Left cardiac atrium (tissue), 4 donors: ENCODE results near the gene CGB5. TPM values are rescaled to one million over a fixed set of nuclear protein-coding genes. Genes with fewer than 3 reads are reported as not detected.
"Not testable (repeated sequence)": the region's sequence is repeated elsewhere in the genome, so short reads cannot be mapped to it uniquely, and the experiment has no call there.

ENCODE experiments used
- ATAC-seq, 2 donors: fragments of 200-7000 bp; cut with Tn5 transposase; one replicate each; pipeline ENCODE4 v1.9.1; 2020; ENCODE audit warnings: mild to moderate bottlenecking in 2 of 2, moderate library complexity in 2 of 2
- DNase-seq: peaks from one replicate; pipeline ENCODE4 v3.0.0-alpha.2; 2020
- intact Hi-C, 2 donors: fragments of 100-400 bp; cut with DNase I; formaldehyde crosslinking; loops; one replicate each; pipeline versions ENCODE4 v1.14.1 to v1.15.1; 2022 to 2023
- total RNA-seq, 2 donors: library from RNA; stranded (reverse); fragmentation: NEBNext Ultra II Directional; extraction: Animal tissue kit (Norgen Biotek cat#: 25700); gene quantifications; one replicate each; pipeline ENCODE4 v1.2.1, GENCODE V29; 2021
- donor health status: DM: no; HTN: yes; CAD: no.
- donor health status: DM: no; HTN: yes; CAD: no; lungs with severe emphysema.
- donor health status: DM: yes; HTN: yes; CAD: no.
- donor health status: Dilated cardiomyopathy.

The CGB5 gene
- total RNA-seq, 2 donors from 2014 or later, result not detected

DNA sequence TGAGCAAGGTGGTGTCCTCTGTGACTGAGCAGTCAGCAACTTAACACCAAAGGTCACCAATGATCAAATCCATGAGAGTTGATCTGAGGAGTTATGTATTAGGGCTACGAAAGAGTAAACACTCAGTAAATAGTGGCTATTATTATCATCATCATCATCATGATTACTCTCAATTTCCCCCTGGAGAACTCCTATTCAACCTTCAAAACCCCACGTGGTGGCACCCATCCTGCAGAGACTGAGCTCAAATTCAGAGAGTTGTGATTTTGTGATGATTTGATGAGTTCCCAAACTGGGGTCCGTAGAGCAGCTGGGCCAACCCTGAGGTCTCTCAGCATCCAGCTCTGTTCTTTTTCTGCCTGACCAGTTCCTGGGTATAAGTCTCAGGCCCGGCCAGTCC, 6.2 kb downstream of the CGB5 start:
- ATAC-seq, DNase-seq, intact Hi-C loops: not testable (repeated sequence)

DNA sequence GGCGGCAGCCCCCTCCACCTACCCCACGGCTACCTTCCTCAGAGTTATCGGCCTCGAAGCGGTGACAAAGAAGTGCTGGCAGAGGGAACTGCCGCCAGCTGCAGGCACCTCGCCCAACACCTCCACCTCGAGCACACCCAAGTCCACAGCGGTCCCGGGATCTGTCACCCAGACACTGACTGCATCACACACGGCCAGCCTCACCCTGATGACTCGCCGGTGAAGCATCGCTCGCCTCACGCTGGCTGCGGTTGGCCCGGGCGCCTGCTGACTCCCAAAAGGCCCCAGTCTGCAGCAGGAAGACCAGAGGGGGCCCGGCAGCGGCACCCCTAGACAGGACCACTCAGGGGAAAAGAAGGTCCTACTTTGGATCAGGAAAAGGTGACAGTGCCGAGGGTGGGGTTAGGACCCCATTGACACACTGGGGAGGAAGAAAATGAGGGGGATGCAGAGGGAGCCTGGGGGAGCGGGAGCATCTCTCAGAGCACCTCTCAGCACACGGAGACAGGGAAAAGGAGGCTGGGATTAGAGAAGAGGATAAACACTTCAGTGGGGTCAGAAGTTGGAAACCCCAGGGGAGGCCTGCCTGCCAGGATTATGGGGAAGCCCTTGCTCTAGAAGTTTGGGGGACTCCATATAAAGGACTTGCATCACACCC, 6.9 kb downstream of the CGB5 start:
- ATAC-seq, DNase-seq, intact Hi-C loops: not testable (repeated sequence)

DNA sequence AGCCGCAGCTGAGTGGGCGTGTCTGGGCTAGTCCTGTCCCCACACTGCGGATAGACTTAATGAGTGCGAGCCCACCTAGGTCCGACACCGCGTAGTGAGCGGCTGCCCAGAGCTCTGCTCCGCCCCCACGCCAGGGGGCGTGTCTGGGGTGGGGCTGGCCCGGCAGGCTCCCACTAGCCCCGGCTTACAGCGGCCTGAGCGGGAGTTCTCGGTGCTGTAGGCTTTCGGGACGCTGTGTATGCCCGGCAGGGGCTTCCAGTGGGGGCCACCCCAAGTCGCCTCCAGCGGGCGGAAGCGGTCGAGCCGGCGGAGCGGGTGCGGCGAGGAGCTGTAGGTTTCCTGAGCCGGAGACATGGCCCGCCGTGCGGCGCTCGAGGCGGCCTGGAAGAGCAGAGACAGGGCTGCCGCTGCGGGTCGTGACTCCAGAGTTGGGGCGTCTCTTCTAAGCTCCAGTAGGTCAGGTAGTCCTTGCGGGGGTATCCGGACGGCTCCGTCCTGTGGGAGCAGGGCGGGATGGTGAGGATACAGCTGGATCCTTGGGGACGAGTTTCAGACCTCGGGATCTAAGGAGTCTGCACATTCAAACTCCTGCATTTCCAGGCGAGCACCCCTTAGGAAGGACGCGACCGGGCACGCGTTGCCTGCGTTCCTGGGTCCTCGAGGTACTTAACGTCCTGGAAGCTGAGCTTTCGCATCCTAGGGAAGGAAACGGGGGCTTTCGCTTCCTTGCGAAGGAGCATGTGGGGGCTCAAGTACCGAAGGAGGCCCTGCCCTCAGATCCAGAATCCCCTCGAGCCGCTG, 12.7 kb downstream of the CGB5 start:
- intact Hi-C loops, result no loop called here
- DNase-seq (peak; percentile 64), ATAC-seq (peak; percentile 88 to 91)

DNA sequence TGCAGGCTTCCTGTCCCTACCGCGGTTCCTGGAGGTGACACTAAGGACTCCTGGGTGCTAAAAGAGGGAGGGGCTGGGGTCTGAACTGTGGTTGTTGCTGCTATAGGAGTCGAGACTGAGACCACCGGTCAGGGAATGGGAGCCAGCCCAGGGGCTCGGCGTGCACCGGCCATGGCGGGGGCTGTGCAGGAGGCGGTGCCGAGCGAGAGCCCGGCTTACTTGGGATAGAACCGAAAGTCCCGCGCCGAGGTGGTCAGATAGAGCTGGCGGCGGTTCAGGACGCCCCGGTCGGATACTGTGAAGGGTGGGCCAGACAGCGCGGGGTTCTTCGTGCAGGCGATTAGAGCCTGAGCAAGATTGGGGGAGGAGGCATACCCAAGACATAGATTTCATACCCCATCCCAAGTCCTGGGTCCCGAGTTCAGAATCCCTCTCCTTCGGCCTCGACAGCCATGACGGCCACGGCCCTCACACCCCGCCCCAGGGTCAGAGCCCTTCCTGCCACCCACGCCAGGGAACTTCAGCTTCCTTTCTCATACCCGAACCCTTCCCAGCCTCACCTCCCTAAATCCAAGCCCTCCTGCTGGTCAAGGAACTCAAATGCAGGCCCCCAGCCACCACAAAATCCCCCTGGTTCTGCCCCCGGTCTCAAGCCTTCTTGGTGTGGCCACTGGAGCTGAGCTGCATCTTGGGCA, 13.4 kb downstream of the CGB5 start:
- ATAC-seq, result peak; percentile 36 to 39
- intact Hi-C loops, DNase-seq: not testable (repeated sequence)

DNA sequence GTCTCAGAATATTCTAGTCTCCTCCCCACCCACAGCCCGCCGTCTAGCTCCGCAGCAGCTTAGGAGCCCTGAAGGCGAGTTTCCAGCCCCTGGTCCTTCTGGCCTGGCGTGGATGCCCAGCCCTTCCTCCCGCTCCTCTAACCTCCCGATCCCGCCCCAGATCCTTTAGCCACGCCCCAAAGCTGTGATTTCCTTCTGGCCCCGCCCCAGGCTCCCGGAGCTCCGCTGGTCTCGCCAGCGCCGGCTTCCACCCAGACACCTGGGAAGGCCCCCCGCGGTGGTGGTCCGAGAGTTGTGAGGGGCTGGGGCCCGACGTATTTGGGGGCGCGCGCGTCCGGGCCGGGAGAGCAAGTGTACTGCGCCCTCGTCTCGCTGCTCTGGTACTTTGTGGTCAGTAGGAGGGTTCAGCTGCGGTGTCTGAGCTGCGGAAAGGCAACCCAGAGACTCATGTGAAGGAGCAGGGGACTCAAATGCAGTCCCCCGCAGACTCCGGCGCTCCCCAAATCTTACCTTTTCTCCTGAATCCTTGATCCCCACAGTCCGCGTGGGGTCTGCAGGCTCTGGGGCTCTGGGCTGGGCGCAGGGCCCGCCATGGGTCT, 14.1 kb downstream of the CGB5 start, which contains the start of gene CGB7:
CGB7 (minus strand) TSS at position 114 of the 599 bp plus-strand sequence. CDS start 2,374 bp downstream, outside the sequence.
- ATAC-seq, result peak; percentile 75 to 89
- intact Hi-C loops, result no loop called here
- DNase-seq, result peak; percentile 85

DNA sequence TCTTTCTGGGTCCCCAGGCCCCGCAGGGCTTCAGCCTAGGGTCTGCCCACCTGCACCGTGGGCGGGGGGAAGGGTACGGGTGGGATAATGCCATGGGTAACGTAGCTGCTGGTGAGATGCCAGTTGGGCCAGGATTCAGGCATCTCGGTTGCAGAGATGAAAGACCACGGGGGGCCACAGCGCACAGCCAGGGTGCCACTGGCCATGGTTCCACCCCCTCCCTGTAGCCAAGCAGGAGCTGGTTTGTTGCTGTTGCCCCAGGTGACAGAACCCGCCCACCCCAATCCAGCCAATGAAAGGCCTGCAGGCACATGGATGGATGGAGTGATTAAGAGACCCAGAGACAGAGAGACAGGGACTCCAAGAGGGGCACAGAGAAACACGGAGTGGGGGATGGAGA, 14.9 kb downstream of the CGB5 start:
- intact Hi-C loops, result no loop called here
- DNase-seq (no peak), ATAC-seq (no peak)

DNA sequence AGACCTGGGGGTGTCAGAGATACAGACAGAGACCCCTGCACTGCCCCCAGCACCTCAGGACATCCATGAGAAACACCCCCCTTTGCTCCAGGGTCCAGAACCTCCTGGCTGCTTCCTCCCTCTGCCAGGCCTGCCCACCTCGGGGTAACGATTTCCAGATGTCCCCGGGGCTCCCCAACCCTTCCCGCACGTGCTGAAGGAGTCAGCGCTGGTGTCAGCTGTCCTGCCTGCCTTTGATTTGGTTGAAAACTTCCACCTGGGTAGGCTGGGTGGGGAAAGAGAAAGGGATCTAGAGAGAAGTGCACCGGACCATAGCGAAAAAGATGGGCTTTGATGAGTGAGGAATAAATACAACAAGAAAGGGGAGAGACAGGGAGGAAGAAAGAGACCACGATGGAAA, 15.4 kb downstream of the CGB5 start:
- DNase-seq (no peak), ATAC-seq (no peak)
- intact Hi-C loops, result no loop called here

DNA sequence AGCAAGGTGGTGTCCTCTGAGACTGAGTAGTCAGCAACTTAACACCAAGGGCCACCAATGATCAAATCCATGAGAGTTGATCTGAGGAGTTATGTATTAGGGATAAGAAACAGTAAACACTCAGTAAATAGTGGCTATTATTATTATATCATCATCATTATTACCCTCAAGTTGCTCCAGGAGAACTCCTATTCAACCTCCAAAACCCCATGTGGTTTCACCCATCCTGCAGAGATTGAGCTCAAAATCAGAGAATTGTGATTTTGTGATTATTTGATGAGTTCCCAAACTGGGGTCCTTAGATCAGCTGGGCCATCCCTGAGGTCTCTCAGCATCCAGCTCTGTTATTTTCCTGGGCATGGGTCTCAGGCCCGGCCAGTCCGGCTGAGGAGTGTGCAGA, 17.4 kb downstream of the CGB5 start:
- DNase-seq (no peak), ATAC-seq (no peak)
- intact Hi-C loops, result no loop called here

DNA sequence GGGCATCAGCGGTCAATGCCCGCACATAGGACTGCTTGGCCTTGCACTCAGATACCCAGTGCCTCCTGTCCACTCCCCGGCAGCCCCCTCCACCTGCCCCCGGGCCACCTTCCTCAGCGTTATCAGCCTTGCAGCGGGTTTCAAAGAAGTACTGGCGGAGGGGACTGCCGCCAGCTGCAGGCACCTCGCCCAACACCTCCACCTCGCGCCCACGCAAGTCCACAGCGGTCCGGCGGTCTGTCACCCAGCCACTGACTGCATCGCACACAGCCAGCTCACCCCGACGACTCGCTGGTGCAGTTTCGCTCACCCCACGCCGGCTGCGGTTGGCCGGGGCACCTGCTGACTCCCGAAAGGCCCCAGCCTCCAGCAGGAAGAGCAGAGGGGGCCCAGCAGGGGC, 17.8 kb downstream of the CGB5 start:
- ATAC-seq, result no peak
- DNase-seq, result no peak
- intact Hi-C loops, result no loop called here

DNA sequence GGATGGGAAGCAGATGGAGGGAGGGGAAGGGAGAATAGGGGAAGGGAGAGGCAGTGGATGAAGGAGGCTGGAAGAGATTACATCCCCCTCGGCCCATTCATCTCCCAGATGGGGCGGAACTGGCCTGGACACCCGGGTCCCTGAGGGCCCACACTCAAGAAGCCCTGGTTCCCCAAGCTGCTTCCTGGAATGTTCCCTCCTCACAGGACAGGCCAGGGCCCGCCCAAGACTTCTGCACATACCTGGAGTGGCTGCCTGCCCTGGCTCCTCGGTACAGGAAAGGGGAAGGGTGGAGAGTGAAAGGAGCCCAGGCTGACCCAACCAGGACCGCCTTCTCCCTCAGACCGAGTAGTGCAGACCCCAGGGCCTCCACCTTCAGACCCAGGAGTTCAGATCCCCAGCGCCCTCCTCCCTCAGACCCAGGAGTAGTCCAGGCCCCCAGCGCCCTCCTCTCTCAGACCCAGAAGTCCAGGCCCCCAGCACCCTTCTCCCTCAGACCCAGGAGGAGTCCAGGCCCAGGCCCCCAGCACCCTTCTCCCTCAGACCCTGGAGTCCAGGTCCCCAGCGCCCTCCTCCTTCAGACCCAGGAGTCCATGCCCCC, 20.5 kb downstream of the CGB5 start:
- DNase-seq, result no peak
- ATAC-seq, result no peak
- intact Hi-C loops, result no loop called here

DNA sequence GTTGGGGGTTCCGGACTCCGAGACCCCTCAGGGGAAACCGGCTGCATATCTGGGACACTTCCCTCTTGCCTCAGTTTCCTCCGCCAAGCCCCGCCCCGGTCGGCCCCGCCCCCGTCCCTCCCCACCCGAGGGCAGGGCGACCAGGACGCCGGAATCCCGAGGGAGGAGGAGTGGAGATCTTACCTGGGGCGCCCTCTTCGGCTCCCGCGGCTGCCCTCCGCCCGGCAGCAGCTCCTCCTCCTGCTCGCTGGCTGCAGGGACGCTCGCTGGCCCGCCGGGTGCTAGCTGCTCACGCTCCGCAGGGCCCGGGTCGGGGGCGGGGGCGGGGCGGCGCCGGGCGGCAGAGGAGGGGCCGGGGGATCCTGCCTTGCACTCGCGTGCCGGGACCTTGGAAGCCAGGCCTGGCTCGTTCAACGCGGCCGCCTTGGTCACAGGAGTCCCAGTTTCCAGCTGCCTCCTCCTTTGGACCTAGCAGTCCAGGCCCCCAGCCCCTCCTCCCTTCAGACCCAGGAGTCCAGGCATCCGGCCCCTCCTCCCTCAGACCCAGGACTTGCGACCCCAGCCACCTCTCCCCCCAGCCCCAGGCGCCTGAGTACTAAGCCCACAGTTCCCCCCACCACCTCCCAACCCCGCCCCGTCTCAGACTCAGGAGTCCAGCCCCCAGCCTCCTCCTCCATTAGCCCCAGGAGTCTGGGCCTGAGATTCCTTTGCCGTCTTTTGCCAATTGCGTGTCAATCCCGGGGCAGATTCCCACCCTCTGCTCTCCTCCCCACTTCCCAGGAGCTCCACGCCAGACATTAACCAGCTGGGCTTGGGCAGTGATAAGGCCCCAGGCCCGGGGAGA, 21.3 kb downstream of the CGB5 start, which contains the start of gene NTF4:
NTF4 (minus strand) TSS at position 51 of the 844 bp plus-strand sequence. CDS start 2,821 bp downstream, outside the sequence.
- intact Hi-C loops, result no loop called here
- ATAC-seq (peak; percentile 65 to 74), DNase-seq (no peak)

DNA sequence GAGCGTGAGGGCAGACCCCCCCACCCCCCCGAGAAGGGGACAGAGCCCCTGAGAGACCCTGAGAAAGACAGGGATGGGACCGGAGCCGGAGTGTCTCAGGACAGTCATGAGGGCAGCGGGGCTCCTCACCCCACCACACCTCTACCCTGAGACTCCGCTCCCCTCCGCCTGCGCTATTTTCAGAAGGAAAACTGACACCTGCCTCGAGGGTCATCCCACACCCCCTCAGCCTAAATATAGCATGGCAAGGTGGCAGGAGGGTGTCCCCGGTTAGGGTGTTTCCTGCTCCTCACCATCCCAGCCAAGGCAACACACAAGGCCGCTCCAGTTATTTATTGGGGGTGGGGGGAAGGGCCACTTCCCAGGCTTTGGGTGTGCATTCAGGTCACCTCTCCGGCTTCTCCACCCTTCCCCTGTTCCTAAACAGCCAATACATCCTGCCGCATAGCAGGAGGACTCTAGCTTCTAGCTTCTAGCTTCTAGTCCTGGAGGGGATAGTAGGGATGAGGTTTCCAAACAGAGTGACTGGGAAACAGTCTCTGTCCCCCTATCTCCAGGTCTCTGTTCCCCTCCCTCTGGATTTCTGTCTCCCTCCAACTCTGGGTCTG, 22.4 kb downstream of the CGB5 start:
- DNase-seq, result peak; percentile 35
- intact Hi-C loops, result no loop called here
- ATAC-seq, result peak; percentile 15 to 34

DNA sequence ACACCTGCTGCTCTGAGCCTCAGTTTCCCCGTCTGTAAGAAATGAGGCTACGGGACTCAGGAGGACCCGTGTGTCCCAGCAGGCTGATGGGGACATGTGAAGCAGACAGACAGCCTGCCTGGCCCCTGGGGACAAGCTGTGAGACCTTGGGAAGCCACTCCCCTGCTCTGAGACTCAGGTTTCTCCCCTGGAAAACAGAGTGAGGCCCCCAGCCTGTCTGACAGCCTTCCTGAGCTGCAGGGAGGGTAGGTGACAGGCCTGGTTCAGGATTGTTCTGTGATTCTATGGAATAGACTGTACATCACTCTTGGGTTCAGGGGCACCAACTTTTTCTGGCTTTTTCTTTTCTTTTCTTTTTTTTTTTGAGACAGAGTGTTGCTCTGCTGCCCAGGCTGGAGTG, 23.9 kb downstream of the CGB5 start:
- intact Hi-C loops, result no loop called here
- ATAC-seq, result no peak
- DNase-seq, result no peak

DNA sequence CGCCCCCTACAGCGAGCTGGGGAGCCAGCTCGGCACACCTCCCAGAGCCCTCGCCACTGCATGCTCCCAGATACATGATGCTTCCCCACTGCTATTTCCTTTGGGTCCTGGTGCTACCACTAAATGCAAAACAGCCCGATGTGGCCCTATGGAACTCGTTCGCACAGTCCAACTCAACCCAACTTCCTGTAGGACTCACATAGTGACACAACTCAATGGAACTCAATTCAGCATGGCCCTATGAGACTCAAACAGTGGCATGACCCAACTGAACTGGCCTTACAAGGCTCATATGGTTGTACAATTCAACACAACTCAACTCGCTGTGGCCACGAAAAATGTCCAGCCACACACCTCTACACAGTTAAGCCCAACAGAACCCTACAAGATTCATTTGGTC, 25.4 kb downstream of the CGB5 start:
- intact Hi-C loops, result no loop called here
- DNase-seq (no peak), ATAC-seq (no peak)

DNA sequence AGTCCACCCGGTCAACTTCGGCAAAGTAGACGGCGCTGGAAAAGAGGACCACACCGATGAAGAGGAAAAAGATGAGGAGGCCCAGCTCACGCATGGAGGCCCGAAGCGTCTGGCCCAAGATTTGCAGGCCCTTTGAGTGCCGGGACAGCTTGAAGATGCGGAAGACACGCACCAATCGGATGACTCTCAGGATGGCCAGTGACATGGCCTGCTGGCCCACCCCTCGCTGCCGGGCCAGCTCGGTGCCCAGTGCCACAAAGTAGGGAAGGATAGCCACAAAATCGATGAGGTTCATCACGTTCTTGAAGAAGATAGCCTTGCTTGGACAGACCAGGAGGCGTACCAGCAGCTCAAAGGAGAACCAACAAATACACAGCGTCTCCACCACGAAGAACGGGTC, 26.8 kb downstream of the CGB5 start:
- intact Hi-C loops, result loop anchor here in 1 of 2 donors (5.0 to 10.0 kb wide), 2 partner anchors 76 to 137 kb away; partner anchors contain the start of genes GYS1 and RUVBL2
- DNase-seq (no peak), ATAC-seq (no peak)

DNA sequence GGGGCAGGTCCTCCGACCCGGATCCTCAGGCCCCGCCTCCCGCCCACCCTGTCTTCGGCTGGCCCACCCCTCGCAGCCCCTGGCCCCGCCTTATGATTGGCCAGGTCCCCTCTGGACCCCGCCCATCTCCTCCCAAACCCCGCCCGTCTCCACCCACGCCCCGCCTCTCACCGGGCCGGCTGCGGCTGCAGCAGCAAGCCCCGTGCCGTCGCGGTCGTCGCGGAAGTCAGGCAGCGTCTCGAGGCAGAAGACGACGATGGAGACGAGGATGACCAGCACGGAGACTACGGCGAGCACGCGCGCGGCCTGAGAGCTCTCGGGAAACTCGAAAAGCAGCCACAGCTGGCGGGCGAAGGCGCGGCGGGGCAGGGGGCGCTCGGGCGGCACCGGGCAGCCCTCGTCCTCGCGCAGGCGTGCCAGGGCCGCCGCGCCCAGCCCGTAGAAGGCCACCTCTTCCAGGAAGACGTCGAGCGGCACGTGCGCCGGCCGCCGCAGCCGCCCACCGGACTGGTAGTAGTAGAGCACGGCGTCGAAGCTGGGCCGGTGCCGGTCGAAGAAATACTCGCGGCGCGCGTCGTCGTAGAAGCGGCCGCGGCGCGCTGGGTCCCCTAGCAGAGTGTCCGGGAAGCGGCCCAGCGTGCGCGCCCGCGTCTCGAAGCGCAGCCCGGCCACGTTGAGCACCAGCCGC, 28.4 kb downstream of the CGB5 start:
- intact Hi-C loops, result loop anchor here in 1 of 2 donors (5.0 to 10.0 kb wide), 2 partner anchors 77 to 135 kb away; partner anchors contain the start of genes GYS1 and RUVBL2
- DNase-seq (peak; percentile 29), ATAC-seq (peak in 1 of 2 donors; percentile 11)
